T-helper 17 cell (primary cell): ENCODE data around the gene NELFCD. TPM values are rescaled to one million over a fixed set of nuclear protein-coding genes. Genes with fewer than 3 reads are reported as not detected.
"Not testable (repeated sequence)": the region's sequence is repeated elsewhere in the genome, so short reads cannot be mapped to it uniquely, and the experiment has no call there.

Experiments used
- ATAC-seq: fragments of 150-1000 bp; cut with Tn5 transposase; 2 replicates; pipeline ENCODE4 v1.10.0; 2021; ENCODE audit warnings: mild to moderate bottlenecking, moderate library complexity
- DNase-seq, 3 donors: peaks; one replicate each; pipeline versions ENCODE4 v3.0.0 to v3.0.0-alpha.2; 2020 to 2021
- H3K9me3 ChIP-seq: one replicate; pipeline ENCODE4 v1.7.0; 2013; ENCODE audit warnings: low read length, mild to moderate bottlenecking; ENCODE audit not compliant: control insufficient read depth, poor library complexity, severe bottlenecking
- H3K27ac Mint-ChIP-seq: one replicate; pipeline ENCODE4 v1.8.0; 2022; ENCODE audit warnings: mild to moderate bottlenecking, moderate library complexity, mixed read lengths
- H3K27me3 Mint-ChIP-seq: one replicate; pipeline ENCODE4 v1.8.0; 2022; ENCODE audit warnings: mixed read lengths
- H3K36me3 Mint-ChIP-seq: one replicate; pipeline ENCODE4 v1.8.0; 2022; ENCODE audit warnings: low read depth, mixed read lengths
- H3K4me1 Mint-ChIP-seq: one replicate; pipeline ENCODE4 v1.8.0; 2022; ENCODE audit warnings: mild to moderate bottlenecking, mixed read lengths
- H3K4me3 Mint-ChIP-seq: one replicate; pipeline ENCODE4 v1.8.0; 2022; ENCODE audit warnings: mild to moderate bottlenecking, moderate library complexity, mixed read lengths
- total RNA-seq, 4 donors: library from RNA in 2 of 4; stranded (reverse) in 2 of 4; gene quantifications; one replicate each; pipeline ENCODE4 v1.2.3 and lab custom pipeline; 2022 to 2026

Gene NELFCD
- total RNA-seq, 2 donors from 2014 or later = 71.0 to 82.3 TPM

DNA sequence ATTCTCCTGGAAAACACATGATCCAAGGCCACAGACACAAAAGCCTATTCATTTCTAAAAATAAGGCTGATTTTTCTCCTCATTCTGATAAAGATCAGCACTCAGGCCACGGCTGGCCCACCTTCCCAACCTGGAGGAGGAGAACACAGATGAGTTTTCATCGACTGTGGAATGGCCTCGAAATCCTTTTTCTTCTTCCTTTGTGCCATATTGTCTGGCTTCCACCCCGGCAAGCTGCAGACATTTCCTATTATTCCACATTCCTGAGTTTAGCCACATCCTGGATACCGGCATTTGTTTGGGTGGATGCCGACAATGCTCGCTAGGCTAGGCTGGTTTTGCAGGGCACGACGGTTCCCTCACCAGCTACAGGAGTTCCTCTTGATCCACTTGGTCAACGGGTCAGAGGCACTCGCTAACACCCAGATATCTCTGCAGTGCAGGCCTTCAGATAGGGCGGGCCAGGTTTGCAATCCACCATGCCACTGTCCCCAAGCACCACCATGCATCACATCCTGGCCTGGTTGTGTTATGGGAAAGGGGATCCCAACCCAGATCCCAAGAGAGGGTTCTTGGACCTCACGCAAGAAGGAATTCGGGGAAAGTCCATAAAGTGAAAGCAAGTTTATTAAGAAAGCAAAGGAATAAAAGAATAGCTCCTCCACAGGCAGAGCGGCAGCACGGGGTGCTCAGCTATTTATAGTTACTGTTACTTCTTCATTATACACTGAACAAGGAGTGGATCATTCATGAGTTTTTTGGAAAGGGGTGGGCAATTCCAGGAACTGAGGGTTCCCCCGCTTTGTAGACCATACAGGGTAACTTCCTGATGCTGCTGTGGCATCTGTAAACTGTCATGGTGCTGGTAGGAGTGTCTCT is 30.2 kb downstream of the NELFCD start:
- no peak overlapping the region for H3K4me3 Mint-ChIP-seq
- no peaks in the 10 kb centered on the region for H3K36me3 Mint-ChIP-seq
- H3K27ac Mint-ChIP-seq = no peak overlapping the region
- no peaks in the 10 kb centered on the region for H3K27me3 Mint-ChIP-seq
- H3K9me3 ChIP-seq = no peaks in the 10 kb centered on the region
- DNase-seq (no peak), ATAC-seq (no peak)
- H3K4me1 Mint-ChIP-seq = peaks cover 29% of the 10 kb centered on the region

DNA sequence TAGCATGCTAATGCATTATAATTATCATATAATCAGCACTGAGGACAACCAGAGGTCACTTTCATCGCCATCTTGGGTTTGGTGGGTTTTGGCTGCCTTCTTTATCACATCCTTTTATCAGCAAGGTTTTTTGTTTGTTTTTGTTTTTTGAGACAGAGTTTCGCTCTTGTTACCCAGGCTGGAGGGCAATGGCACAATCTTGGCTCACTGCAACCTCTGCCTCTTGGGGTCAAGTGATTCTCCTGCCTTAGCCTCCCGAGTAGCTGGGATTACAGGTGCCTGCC is 30.8 kb downstream of the NELFCD start:
- not testable (repeated sequence) for H3K4me3 Mint-ChIP-seq, DNase-seq, H3K27ac Mint-ChIP-seq, H3K27me3 Mint-ChIP-seq, H3K36me3 Mint-ChIP-seq, H3K9me3 ChIP-seq, ATAC-seq
- H3K4me1 Mint-ChIP-seq = peaks cover 33% of the 10 kb centered on the region

DNA sequence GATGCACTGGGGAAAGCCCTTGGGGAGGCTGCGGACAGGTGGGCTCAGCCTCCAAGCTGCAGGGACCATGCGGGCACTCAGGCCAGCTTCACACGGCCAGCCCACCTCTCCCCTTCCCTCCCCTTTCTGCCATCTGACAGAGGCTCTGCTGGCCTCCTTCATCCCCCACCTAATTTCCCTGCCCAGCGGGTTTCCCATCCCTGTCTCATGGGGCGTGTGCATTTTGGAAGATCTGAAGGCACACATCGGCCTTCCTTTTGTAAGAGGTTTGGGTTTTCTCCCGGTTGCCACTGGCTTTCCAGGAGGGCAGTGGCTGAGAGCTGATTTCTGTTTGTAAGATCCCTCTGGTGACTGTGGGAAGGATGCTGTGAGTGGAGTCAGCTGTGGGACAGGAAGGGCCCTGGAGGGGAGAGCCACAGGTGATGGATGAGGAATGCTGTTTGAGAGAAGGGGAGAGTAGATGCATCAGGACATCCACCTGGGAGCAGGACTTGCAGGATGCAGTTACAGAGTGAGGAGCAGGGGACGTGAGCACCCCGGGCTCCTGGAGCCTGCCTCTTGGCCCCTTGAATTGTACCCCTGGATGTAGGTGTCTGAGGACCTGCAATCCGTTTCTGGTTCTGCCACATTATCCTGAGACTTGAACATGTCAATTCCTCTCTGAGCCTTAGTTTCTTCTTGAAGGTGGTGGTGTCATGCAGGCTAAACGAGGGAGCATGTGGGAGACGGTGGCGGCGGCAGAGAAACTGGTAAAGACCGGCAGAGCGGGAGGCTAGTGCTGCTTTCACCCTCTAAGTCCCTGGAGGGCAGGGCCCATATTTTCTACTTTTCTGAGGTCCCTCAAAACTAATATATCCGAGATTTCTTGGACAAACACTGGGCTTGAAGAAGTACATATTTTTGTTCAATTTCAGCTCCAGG is 32.2 kb downstream of the NELFCD start:
- ATAC-seq = no peak
- H3K4me3 Mint-ChIP-seq = peak overlapping the region; percentile 39
- peaks cover 39% of the 10 kb centered on the region for H3K4me1 Mint-ChIP-seq
- no peaks in the 10 kb centered on the region for H3K36me3 Mint-ChIP-seq
- no peak for DNase-seq
- no peaks in the 10 kb centered on the region for H3K9me3 ChIP-seq
- H3K27me3 Mint-ChIP-seq = no peaks in the 10 kb centered on the region
- H3K27ac Mint-ChIP-seq = peak overlapping the region; percentile 71

DNA sequence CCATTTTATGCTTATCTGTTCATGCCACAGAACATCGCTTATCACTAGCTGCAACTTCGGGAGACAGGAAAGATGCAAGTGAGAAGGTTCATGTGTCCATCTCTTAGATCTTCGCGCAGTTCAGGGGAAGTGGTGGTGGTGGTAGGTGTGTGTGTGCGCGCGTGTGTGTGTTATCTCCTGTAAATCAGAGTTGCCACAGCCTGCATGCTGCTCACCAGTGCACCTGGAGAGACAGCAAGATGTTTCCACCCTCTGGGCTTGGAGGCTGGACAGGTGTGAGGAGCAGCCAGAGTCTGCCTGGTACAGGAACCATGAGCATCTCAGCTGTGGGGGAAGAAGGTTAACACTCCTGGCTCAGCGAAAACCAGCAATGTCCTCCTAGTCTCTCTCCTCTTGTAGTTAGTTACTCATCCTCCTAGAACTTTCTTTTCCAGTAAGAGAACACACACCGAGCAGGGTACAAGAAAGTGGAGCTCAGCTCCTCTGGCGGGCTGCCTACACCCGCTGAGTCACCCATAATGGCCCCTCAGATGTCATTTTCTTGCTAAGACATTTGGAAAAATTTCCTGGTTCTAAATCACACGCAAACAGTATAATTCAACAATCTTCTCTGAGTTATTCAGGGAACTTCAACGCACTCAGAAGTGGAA is 33.0 kb downstream of the NELFCD start:
- no peaks in the 10 kb centered on the region for H3K9me3 ChIP-seq
- Mint-ChIP-seq H3K27me3 (no peaks in the 10 kb centered on the region), H3K36me3 (no peaks in the 10 kb centered on the region), H3K4me1 (peaks cover 40% of the 10 kb centered on the region), H3K27ac (peak overlapping the region; percentile 71), H3K4me3 (peak overlapping the region; percentile 49)
- no peak for DNase-seq
- ATAC-seq = peak; percentile 85

DNA sequence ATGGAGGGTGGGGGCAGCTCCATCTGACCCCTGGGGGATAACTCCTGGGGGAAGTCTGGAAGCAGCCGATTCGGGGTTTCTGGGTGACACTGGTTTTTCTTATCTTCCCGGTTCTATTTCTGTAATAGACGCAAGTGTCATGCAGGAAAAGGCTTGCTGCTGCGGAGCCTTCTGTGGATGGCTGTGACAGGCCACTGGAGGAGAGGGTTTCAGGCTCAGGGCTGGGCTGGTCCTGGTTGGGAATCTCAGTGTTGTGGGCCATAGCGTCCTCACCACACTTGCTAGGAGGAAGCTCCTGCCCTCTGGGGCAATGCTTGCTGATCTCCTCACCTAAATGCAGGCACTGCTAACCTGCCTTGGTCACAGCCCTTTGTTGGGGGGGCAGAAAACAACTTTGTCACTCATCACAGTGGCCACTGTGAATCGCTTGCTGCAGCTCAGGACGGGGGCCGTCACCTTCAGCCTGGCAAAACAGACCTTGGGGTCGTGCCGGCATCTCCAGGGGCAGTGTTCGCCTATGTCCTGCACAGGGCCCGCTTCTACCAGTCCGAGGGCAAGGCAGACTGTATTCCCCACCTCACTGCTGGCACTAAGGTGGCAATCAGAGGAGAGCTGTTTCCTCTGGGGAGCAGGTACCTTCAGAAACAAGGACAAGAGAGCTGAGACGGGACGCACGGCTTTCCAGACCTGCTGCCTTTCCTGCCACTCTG is 33.8 kb downstream of the NELFCD start:
- Mint-ChIP-seq H3K36me3 (no peaks in the 10 kb centered on the region), H3K4me1 (peaks cover 41% of the 10 kb centered on the region), H3K4me3 (no peak overlapping the region), H3K27ac (peak overlapping the region; percentile 71), H3K27me3 (no peaks in the 10 kb centered on the region)
- ATAC-seq (no peak), DNase-seq (no peak)
- no peaks in the 10 kb centered on the region for H3K9me3 ChIP-seq

DNA sequence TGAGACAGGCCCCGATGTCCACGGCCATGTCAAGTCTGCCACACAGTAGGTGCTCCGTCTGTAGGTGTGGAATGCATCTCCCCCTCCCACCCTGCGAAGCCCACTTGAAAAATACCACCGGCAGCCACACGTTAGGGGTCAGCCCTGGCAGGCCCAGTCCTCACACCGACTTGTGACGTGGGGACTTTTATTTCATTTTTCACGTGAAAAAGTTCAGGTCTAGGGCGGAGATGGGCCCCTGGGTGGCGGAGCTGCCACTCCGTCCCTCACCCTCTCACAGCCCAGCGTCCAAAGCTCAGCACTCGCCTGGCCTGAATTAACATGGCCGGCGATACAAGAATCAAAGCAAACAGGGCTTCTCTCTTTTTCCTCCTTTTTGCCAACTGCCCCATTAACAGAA is 34.4 kb downstream of the NELFCD start:
- H3K4me1 Mint-ChIP-seq = peaks cover 41% of the 10 kb centered on the region

DNA sequence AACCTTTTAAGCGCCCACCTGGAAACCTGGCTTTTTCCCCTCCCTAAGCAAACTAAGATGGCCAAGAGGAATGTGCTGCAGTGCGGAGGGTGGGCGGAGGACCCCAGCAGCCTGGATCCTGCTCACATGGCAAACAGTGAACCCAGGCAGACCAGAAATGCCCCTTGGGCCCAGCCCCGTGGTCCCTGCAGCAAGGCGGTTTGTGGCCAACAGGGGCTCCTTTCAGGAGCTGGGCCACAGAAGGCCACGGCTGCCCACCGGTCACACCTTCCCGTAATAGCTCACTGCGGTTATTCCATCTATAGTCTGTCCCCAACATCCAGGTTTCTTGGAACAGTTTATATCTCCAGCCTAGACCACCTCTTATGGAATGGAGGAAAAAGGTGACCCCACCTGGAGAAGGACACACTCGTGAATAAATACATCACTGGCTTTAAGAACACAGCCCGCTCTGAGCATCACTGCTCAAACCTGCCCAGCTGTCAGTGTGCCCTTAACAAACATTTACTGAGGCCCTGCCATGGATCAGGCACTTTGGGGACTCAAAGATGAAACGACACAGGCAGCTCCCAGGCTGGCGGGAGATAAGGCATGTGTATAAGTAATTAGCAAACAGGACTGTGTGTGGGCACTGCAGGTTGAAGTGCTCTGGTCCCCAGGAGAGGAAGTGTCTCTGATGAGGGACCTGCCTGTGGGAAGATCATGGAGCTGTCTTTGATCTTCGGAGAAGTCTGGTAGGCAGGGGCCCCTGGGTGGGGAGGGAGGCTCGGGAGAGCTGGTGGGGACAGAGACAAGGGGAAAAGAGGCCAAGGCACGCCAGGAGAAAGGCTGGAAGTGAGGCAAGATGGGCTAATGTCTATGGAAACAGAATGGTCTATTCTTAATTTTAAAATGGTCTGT is 35.0 kb downstream of the NELFCD start:
- peak overlapping the region; percentile 32 for H3K27ac Mint-ChIP-seq
- no peaks in the 10 kb centered on the region for H3K36me3 Mint-ChIP-seq
- H3K4me1 Mint-ChIP-seq = peaks cover 41% of the 10 kb centered on the region

More for the DNA sequence above, 34.4 kb downstream of the NELFCD start:
- H3K4me3 Mint-ChIP-seq = no peak overlapping the region
- no peaks in the 10 kb centered on the region for H3K36me3 Mint-ChIP-seq
- H3K9me3 ChIP-seq = no peaks in the 10 kb centered on the region
- no peak overlapping the region for H3K27ac Mint-ChIP-seq
- DNase-seq = no peak
- H3K27me3 Mint-ChIP-seq = no peaks in the 10 kb centered on the region
- no peak for ATAC-seq

DNA sequence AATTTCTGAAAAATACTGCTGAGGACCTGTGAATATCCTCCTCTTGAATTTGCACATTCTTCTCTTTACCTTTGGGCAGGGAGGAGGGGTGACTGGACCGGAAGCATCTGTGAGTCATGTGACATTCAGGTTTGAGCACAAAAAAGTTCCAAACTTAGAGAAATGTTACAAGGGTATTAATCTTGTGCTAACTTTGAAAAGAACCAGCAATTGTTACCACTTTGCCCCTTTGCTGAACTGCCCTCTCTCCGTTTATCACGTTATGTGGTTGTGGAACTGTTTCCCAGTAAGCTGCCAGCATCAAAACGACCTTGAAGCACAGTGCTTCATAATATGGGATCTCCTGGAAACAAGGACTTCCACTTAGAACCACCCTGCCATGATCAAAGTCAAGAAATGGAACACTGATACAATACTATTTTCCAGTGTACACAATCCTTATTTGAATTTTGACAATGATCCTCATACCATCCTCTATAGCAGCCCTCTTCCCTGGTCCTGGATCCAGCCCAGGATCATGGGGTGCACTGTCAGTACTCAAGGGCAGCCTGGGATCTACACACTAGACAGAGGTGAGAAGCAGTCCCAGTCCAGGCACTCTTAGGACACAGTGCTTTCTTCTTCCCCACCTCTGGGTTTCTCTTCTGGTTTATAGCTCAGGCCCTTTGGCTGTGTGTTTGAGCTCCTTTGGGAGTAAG is 35.9 kb downstream of the NELFCD start:
- Mint-ChIP-seq H3K4me1 (peaks cover 36% of the 10 kb centered on the region), H3K27ac (peak overlapping the region; percentile 41), H3K27me3 (no peaks in the 10 kb centered on the region), H3K36me3 (no peaks in the 10 kb centered on the region), H3K4me3 (no peak overlapping the region)
- ATAC-seq (no peak), DNase-seq (no peak)
- H3K9me3 ChIP-seq = no peaks in the 10 kb centered on the region

More for the DNA sequence above, 35.0 kb downstream of the NELFCD start:
- H3K4me3 Mint-ChIP-seq = no peak overlapping the region
- DNase-seq (no peak), ATAC-seq (no peak)
- H3K9me3 ChIP-seq = no peaks in the 10 kb centered on the region
- no peaks in the 10 kb centered on the region for H3K27me3 Mint-ChIP-seq

DNA sequence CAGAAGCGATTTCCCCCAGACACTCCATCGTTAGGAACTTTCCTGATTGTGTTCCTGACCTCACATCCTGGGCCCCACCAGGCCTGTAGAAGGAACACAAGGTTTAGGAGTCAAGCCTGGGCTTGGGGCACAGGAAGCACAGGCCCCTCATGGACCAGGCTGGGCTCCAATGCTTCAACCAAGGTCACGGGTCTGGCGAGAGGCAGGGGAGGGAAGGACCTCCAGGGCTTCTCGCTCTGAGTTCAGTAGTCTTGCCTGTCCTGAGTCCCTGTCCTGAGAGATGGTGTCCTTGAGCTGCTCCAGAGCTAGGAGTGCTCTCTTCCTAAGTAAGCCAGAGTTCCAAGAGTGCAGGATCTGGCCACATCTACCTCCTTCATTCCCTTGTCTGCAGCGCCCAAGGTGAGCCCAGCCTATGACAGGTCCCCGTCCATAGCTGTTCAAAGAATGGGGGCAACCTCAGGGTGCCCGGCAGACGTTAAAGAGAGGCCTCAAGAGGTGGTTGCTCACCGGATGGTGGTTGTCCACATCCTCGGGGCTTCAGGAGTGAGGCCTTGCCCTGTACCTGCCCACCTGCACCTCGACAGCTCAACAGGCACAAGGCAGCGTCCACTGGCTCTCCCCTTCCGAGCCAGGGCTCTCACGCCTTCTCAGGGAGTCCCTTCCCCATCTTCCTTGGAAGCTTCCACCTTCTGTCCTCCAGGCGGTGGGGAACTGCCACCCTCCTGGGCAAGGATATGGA is 36.6 kb downstream of the NELFCD start:
- no peaks in the 10 kb centered on the region for H3K9me3 ChIP-seq
- Mint-ChIP-seq H3K36me3 (peaks cover under 1% of the 10 kb centered on the region), H3K27ac (no peak overlapping the region), H3K27me3 (no peaks in the 10 kb centered on the region), H3K4me3 (no peak overlapping the region), H3K4me1 (peaks cover 36% of the 10 kb centered on the region)
- no peak for ATAC-seq
- DNase-seq = no peak

DNA sequence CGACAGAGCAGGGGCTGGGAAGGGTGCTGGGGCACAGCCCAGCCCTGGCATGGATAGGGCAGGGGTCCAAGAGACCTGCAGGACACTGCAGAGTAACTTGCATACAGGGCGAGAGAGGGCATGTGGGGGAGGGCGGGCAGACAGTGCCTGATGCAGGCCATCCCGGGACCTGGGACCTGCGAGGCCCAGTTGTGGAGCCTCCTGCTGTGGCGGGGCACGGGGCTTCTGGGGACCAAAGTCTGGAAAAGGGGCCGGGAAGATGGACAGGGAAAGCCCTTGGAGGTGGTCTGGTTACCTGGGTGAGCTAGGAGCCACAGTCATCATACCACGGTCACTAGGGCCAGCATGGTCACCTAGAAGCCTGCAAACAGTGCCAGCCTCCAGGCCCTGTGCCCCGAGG is 37.8 kb downstream of the NELFCD start:
- no peak overlapping the region for H3K27ac Mint-ChIP-seq
- no peaks in the 10 kb centered on the region for H3K9me3 ChIP-seq
- no peak overlapping the region for H3K4me3 Mint-ChIP-seq
- no peaks in the 10 kb centered on the region for H3K27me3 Mint-ChIP-seq
- ATAC-seq = no peak
- DNase-seq = no peak
- peaks cover 2% of the 10 kb centered on the region for H3K36me3 Mint-ChIP-seq
- H3K4me1 Mint-ChIP-seq = peaks cover 29% of the 10 kb centered on the region

DNA sequence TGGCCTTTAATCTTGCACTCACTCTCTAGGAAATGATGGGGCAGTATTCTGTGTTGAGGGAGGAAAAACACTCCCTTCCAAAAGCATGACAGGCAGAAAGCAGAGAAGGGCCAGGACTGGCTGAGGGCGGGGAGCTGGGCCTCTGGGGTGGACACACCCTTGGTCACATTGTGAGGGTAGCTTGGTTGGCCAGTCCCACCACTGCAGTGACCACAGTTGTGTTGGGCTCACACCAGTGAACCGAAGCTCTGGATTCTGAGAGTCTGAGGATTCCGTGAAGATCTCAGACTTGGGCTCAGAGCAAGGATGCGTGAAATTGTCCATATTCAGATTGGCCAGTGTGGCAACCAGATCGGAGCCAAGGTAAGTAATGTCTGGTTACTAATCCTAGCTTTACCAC is 38.2 kb downstream of the NELFCD start, which contains the start of gene TUBB1:
Gene TUBB1 (plus strand): TSS at position 213 of the 400 bp plus-strand sequence. CDS start 94 bp downstream, at position 307.
- Mint-ChIP-seq H3K27me3 (no peaks in the 10 kb centered on the region), H3K4me1 (peaks cover 25% of the 10 kb centered on the region), H3K36me3 (peaks cover 2% of the 10 kb centered on the region), H3K27ac (peak within 1 kb of the TSS; percentile 29), H3K4me3 (no peak within 1 kb of the TSS)
- DNase-seq = no peak
- H3K9me3 ChIP-seq = no peaks in the 10 kb centered on the region
- no peak for ATAC-seq
